HG02970 (cell line): ENCODE measurements around the gene CEP350.
"Not testable (repeated sequence)": the region's sequence is repeated elsewhere in the genome, so short reads cannot be mapped to it uniquely, and the experiment has no call there.

Source experiments
- ATAC-seq: cut with Tn5 transposase; IDR thresholded peaks from one replicate; pipeline ENCODE4 v1.9.1; 2021; ENCODE audit warnings: mild to moderate bottlenecking, moderate library complexity, moderate number of reproducible peaks; ENCODE audit not compliant: unreplicated experiment, low FRiP score

The CEP350 gene

GRCh38 chr1:179978199-179979079, 23.8 kb downstream of the CEP350 start:
- no peak for ATAC-seq

- no peak for ATAC-seq
Measured at GRCh38 chr1:179984101-179984500, 29.5 kb downstream of the CEP350 start.

GRCh38 chr1:179984942-179985341, 30.3 kb downstream of the CEP350 start:
- no peak for ATAC-seq

GRCh38 chr1:179990847-179991246, 36.2 kb downstream of the CEP350 start:
- no peak for ATAC-seq

GRCh38 chr1:179995576-179995975, 41.0 kb downstream of the CEP350 start:
- no peak for ATAC-seq

GRCh38 chr1:179996099-179996498, 41.5 kb downstream of the CEP350 start:
- ATAC-seq: no peak

GRCh38 chr1:180000575-180000974, 46.0 kb downstream of the CEP350 start:
- ATAC-seq: no peak

- no peak for ATAC-seq
Measured at GRCh38 chr1:180002437-180002836, 47.8 kb downstream of the CEP350 start.

- peak; percentile 49 for ATAC-seq
Measured at GRCh38 chr1:180003026-180003695, 48.6 kb downstream of the CEP350 start.

- not testable (repeated sequence) for ATAC-seq
Measured at GRCh38 chr1:180006762-180007161, 52.2 kb downstream of the CEP350 start.

GRCh38 chr1:180020017-180020416, 65.4 kb downstream of the CEP350 start:
- no peak for ATAC-seq

GRCh38 chr1:180026556-180026955, 71.9 kb downstream of the CEP350 start:
- ATAC-seq: no peak

GRCh38 chr1:180027949-180028445, 73.4 kb downstream of the CEP350 start:
- ATAC-seq: no peak

GRCh38 chr1:180028864-180029263, 74.3 kb downstream of the CEP350 start:
- ATAC-seq: no peak

GRCh38 chr1:180029524-180030135, 75.0 kb downstream of the CEP350 start:
- ATAC-seq: no peak

GRCh38 chr1:180031664-180032063, 77.1 kb downstream of the CEP350 start:
- no peak for ATAC-seq

- ATAC-seq: no peak
Measured at GRCh38 chr1:180033390-180033789, 78.8 kb downstream of the CEP350 start.

- no peak for ATAC-seq
Measured at GRCh38 chr1:180040034-180040433, 85.4 kb downstream of the CEP350 start.

- no peak for ATAC-seq
Measured at GRCh38 chr1:180041582-180041981, 87.0 kb downstream of the CEP350 start.

- no peak for ATAC-seq
Measured at GRCh38 chr1:180042988-180043622, 88.5 kb downstream of the CEP350 start.

- ATAC-seq: no peak
Measured at GRCh38 chr1:180043785-180044184, 89.2 kb downstream of the CEP350 start.
